A549 (cell line): ENCODE measurements around the gene MRPL27. TPM values are rescaled to one million over a fixed set of nuclear protein-coding genes. Genes with fewer than 3 reads are reported as not detected.

Source experiments
- ATAC-seq, 2 experiments: fragments of 200-7000 bp in 1 of 2; fragments of >200 bp in 1 of 2; cut with Nextera tagmentation in 1 of 2; cut with Tn5 transposase in 1 of 2; 3 replicates each; pipeline versions ENCODE4 v1.8.0 to v1.9.1; 2018 to 2020; ENCODE audit warnings: mild to moderate bottlenecking in 1 of 2, moderate library complexity in 1 of 2
- CTCF ChIA-PET: fragments of 300-600 bp; sonication (Branson Sonifier 250); formaldehyde crosslinking; extraction: SDS; loops from one replicate; lab custom pipeline; 2021; ENCODE audit warnings: antibody characterized with exemption, inconsistent platforms; lab: Yijun Ruan, JAX
- POLR2A ChIA-PET: fragments of 350-600 bp; formaldehyde crosslinking; extraction: SDS; loops from one replicate; lab custom pipeline; 2021; ENCODE audit warnings: antibody characterized with exemption, inconsistent platforms; lab: Yijun Ruan, JAX
- DNase-seq, 2 experiments: peaks; one replicate each; pipeline versions ENCODE4 v3.0.0 to v3.0.0-alpha.2; 2011 to 2016; ENCODE audit warnings: low read depth in 1 of 2, low spot score in 1 of 2
- FAIRE-seq: peaks from 2 replicates; lab custom pipeline; 2011; peaks lifted over from hg19 to GRCh38; lab: Jason Lieb, UNC
- H3K27ac ChIP-seq, 2 experiments: fragments of >200 bp; sonication (Bioruptor Twin); formaldehyde crosslinking; 3 replicates each; pipeline ENCODE4 v1.5.1; 2016 to 2017
- H3K4me1 ChIP-seq: fragments of >200 bp; sonication (Bioruptor Twin); formaldehyde crosslinking; 3 replicates; pipeline ENCODE4 v1.6.1; 2016
- H3K4me2 ChIP-seq: fragments of >200 bp; sonication (Bioruptor Twin); formaldehyde crosslinking; 3 replicates; pipeline ENCODE4 v1.6.1; 2016
- H3K4me3 ChIP-seq: fragments of >200 bp; sonication (Bioruptor Twin); formaldehyde crosslinking; 3 replicates; pipeline ENCODE4 v1.5.1; 2016
- H3K9me3 ChIP-seq: fragments of >200 bp; sonication (Bioruptor Twin); formaldehyde crosslinking; 3 replicates; pipeline ENCODE4 v1.6.1; 2016
- ATOH8 ChIP-seq: fragments of 250-450 bp; sonication (Bioruptor Pico); IDR thresholded peaks from 2 replicates; pipeline ENCODE4 v1.5.0; 2020; ENCODE audit warnings: low read depth, mild to moderate bottlenecking, moderate library complexity
- BHLHE40 ChIP-seq: IDR thresholded peaks from 2 replicates; pipeline ENCODE4 v1.6.1; 2012; ENCODE audit warnings: low read depth, low read length, inconsistent platforms
- CBX2 ChIP-seq: fragments of 200-600 bp; sonication (generic); IDR thresholded peaks from 2 replicates; pipeline ENCODE4 v1.6.1; 2016; ENCODE audit warnings: low read depth, mild to moderate bottlenecking, borderline replicate concordance
- CBX8 ChIP-seq: fragments of 200-600 bp; sonication (generic); IDR thresholded peaks from 2 replicates; pipeline ENCODE4 v1.6.1; 2016
- CTCF ChIP-seq: fragments of >200 bp; sonication (Bioruptor Twin); formaldehyde crosslinking; IDR thresholded peaks from 3 replicates; pipeline ENCODE4 v1.5.1; 2016
- ELK1 ChIP-seq: fragments of 150-350 bp; IDR thresholded peaks from 2 replicates; pipeline ENCODE4 v1.6.1; 2014; ENCODE audit warnings: low read depth, mild to moderate bottlenecking, low read length
- FOXS1 ChIP-seq: fragments of 250-450 bp; sonication (Bioruptor Pico); IDR thresholded peaks from 2 replicates; pipeline ENCODE4 v1.5.0; 2020; ENCODE audit warnings: mild to moderate bottlenecking, moderate library complexity
- HDAC2 ChIP-seq: fragments of 200-600 bp; sonication (generic); IDR thresholded peaks from 2 replicates; pipeline ENCODE4 v1.6.1; 2016
- HOXA7 ChIP-seq: fragments of 250-450 bp; sonication (Bioruptor Pico); IDR thresholded peaks from 2 replicates; pipeline ENCODE4 v1.5.0; 2020; ENCODE audit warnings: mild to moderate bottlenecking, moderate library complexity
- MAZ ChIP-seq: fragments of 150-350 bp; IDR thresholded peaks from 2 replicates; pipeline ENCODE4 v1.6.1; 2014; ENCODE audit warnings: antibody characterized with exemption, low read depth, low read length, borderline replicate concordance
- MYC ChIP-seq: IDR thresholded peaks from 2 replicates; pipeline ENCODE4 v1.6.1; 2012; ENCODE audit warnings: mild to moderate bottlenecking, inconsistent platforms, low read length, improper control_type of control experiment, borderline replicate concordance
- NFE2L2 ChIP-seq: fragments of 150-350 bp; conservative IDR thresholded peaks from 2 replicates; pipeline ENCODE4 v1.6.1; 2014; ENCODE audit warnings: low read length
- NPAS2 ChIP-seq: fragments of 250-450 bp; sonication (Bioruptor Pico); IDR thresholded peaks from 2 replicates; pipeline ENCODE4 v1.8.0; 2022; ENCODE audit warnings: mild to moderate bottlenecking, moderate library complexity, borderline replicate concordance
- POLR2A ChIP-seq: IDR thresholded peaks from 2 replicates; pipeline ENCODE4 v1.6.1; 2012; ENCODE audit warnings: mild to moderate bottlenecking, low read length
- POLR2AphosphoS2 ChIP-seq: conservative IDR thresholded peaks from 2 replicates; pipeline ENCODE4 v1.6.1; 2012; ENCODE audit warnings: low read length, improper control_type of control experiment, inconsistent platforms
- RCOR1 ChIP-seq: fragments of 150-350 bp; IDR thresholded peaks from 2 replicates; pipeline ENCODE4 v1.6.1; 2014; ENCODE audit warnings: antibody characterized with exemption, low read length, low read depth
- RNF2 ChIP-seq: fragments of 200-600 bp; sonication (generic); IDR thresholded peaks from 2 replicates; pipeline ENCODE4 v1.6.1; 2016; ENCODE audit warnings: low read depth, mild to moderate bottlenecking, antibody characterized with exemption, moderate library complexity, borderline replicate concordance
- SMC3 ChIP-seq: fragments of >200 bp; sonication (Bioruptor Twin); formaldehyde crosslinking; IDR thresholded peaks from 3 replicates; pipeline ENCODE4 v1.6.1; 2018; ENCODE audit warnings: inconsistent platforms
- TFCP2L1 ChIP-seq: fragments of 250-450 bp; sonication (Bioruptor Pico); IDR thresholded peaks from 2 replicates; pipeline ENCODE4 v1.5.0; 2021; ENCODE audit warnings: mild to moderate bottlenecking
- TP53 ChIP-seq: fragments of 250-450 bp; sonication (Bioruptor Pico); IDR thresholded peaks from 2 replicates; pipeline ENCODE4 v1.5.0; 2021; ENCODE audit warnings: mild to moderate bottlenecking, moderate library complexity
- USF2 ChIP-seq: fragments of 450-650 bp; IDR thresholded peaks from 2 replicates; pipeline ENCODE4 v1.6.1; 2014; ENCODE audit warnings: antibody characterized with exemption
- ZFP36 ChIP-seq: fragments of 450-650 bp; IDR thresholded peaks from 2 replicates; pipeline ENCODE4 v1.6.1; 2014; ENCODE audit warnings: borderline replicate concordance; ENCODE audit not compliant: partially characterized antibody
- ZSCAN20 ChIP-seq: fragments of 250-450 bp; sonication (Bioruptor Pico); IDR thresholded peaks from 2 replicates; pipeline ENCODE4 v1.8.0; 2022; ENCODE audit warnings: mild to moderate bottlenecking, moderate library complexity
- WGBS: methylation state at CpG from one replicate; pipeline ENCODE4 v1.1.6; 2017; ENCODE audit errors: missing lambda C conversion rate; 5-methylcytosine and 5-hydroxymethylcytosine counted together
- polyA plus RNA-seq, 4 experiments: library from polyadenylated mRNA; depleted of rRNA in 3 of 4; stranded (reverse); fragments of >200 nt; fragmentation: RNase III in 1 of 4; extraction: RNeasy Plus Mini Kit Qiagen cat#74134 plus additional on column Dnase treatment in 1 of 4; gene quantifications; 2 replicates in 3 of 4; 3 replicates in 1 of 4; pipeline ENCODE4 v1.2.3, GENCODE V29; 2011 to 2017

The MRPL27 gene
- polyA plus RNA-seq, 2 of the 4 experiments (the other 2 are of a cell fraction): 149 to 155 TPM

- CTCF ChIA-PET: interaction anchor here (0.7 to 4.6 kb wide), 11 partner anchors 9 to 131 kb away, joined by 3 to 15 read pairs (median 3); no protein-coding TSS in a partner anchor
- no peak overlapping the region for H3K4me3 ChIP-seq
- H3K9me3 ChIP-seq: no peaks in the 10 kb centered on the region
- ATAC-seq (peak in 1 of 2 experiments; percentile 37; a peak in 1 of 6 replicates), DNase-seq (no peak), FAIRE-seq (no peak)
- no peaks in the 10 kb centered on the region for H3K4me1 ChIP-seq
- H3K27ac ChIP-seq: no peak overlapping the region
- H3K4me2 ChIP-seq: no peak overlapping the region
- WGBS: 34% methylated on average over 4 of the region's 4 CpGs
- POLR2A ChIA-PET: interaction anchor here (1.0 kb wide), 1 partner anchor 15 kb away, joined by 3 read pairs; the partner anchor contains the start of gene XYLT2
- no peak for TF ChIP-seq HDAC2
- TF ChIP-seq RNF2: no peak
- no peak for TF ChIP-seq CBX2
- no peak for TF ChIP-seq RCOR1
- no peak for TF ChIP-seq CBX8
- no peak for TF ChIP-seq ELK1
- no peak for TF ChIP-seq USF2
- no peak for TF ChIP-seq MYC
- TF ChIP-seq POLR2A: no peak
- TF ChIP-seq POLR2AphosphoS2: no peak
- no peak for TF ChIP-seq TFCP2L1 (CRISPR knock-in tag)
- no peak for TF ChIP-seq BHLHE40
- no peak for TF ChIP-seq CTCF
- TF ChIP-seq, all 56 proteins: peak for 0
These were observed 41.7 kb downstream of the MRPL27 start for GRCh38 chr17:50331085-50331791.

GRCh38 chr17:50330151-50330775 is 42.7 kb downstream of the MRPL27 start:
- WGBS: 79% methylated on average over 11 of the region's 11 CpGs
- TF ChIP-seq TFCP2L1 (CRISPR knock-in tag): no peak
- TF ChIP-seq SMC3: no peak
- TF ChIP-seq ATOH8: no peak
- no peak for TF ChIP-seq TP53 (CRISPR knock-in tag)
- no peak for TF ChIP-seq NPAS2 (CRISPR knock-in tag)
- no peak for TF ChIP-seq MAZ
- TF ChIP-seq ZSCAN20 (CRISPR knock-in tag): no peak
- no peak for TF ChIP-seq RCOR1
- no peak for TF ChIP-seq CBX8
- TF ChIP-seq FOXS1 (CRISPR knock-in tag): no peak
- TF ChIP-seq ZFP36: no peak
- no peak for TF ChIP-seq HOXA7 (CRISPR knock-in tag)
- TF ChIP-seq NFE2L2: no peak
- TF ChIP-seq POLR2A: no peak
- TF ChIP-seq POLR2AphosphoS2: no peak
- no peak overlapping the region for H3K4me3 ChIP-seq
- CTCF ChIA-PET: interaction anchor here (0.7 to 4.6 kb wide), 12 partner anchors 8 to 129 kb away, joined by 3 to 15 read pairs (median 3); partner anchors contain the start of gene COL1A1
- H3K4me1 ChIP-seq: no peaks in the 10 kb centered on the region
- no peak for DNase-seq
- no peaks in the 10 kb centered on the region for H3K9me3 ChIP-seq
- no peak for ATAC-seq
- no peak overlapping the region for H3K27ac ChIP-seq
- FAIRE-seq: no peak
- POLR2A ChIA-PET: interaction anchor here (1.0 kb wide), 1 partner anchor 16 kb away, joined by 3 read pairs; the partner anchor contains the start of gene XYLT2
- no peak overlapping the region for H3K4me2 ChIP-seq
